Duodenal mucosa (tissue), 2 donors: Measurements from ENCODE around the gene FAM227B.
"Not testable (repeated sequence)": the region's sequence is repeated elsewhere in the genome, so short reads cannot be mapped to it uniquely, and the experiment has no call there.

Experiments used
- H3K27ac ChIP-seq: one replicate; pipeline ENCODE4 v1.7.0; 2013; ENCODE audit warnings: low read depth, low read length
- H3K27me3 ChIP-seq, 2 donors: one replicate each; pipeline ENCODE4 v1.7.0; 2013; ENCODE audit warnings: low read length in 2 of 2, control low read depth in 1 of 2; ENCODE audit not compliant: insufficient read depth in 2 of 2, control insufficient read depth in 1 of 2
- H3K36me3 ChIP-seq, 2 donors: one replicate each; pipeline ENCODE4 v1.7.0; 2013; ENCODE audit warnings: low read length in 2 of 2, control low read depth in 1 of 2; ENCODE audit not compliant: insufficient read depth in 2 of 2, control insufficient read depth in 1 of 2
- H3K4me1 ChIP-seq, 2 donors: one replicate each; pipeline ENCODE4 v1.7.0; 2013; ENCODE audit warnings: low read length in 2 of 2, control low read depth in 1 of 2; ENCODE audit not compliant: insufficient read depth in 2 of 2, control insufficient read depth in 1 of 2
- H3K4me3 ChIP-seq, 2 donors: one replicate each; pipeline ENCODE4 v1.7.0; 2013; ENCODE audit warnings: low read length in 2 of 2, low read depth in 1 of 2
- H3K9ac ChIP-seq, 2 donors: one replicate each; pipeline ENCODE4 v1.7.0; 2013; ENCODE audit warnings: low read length in 2 of 2, low read depth in 1 of 2
- H3K9me3 ChIP-seq, 2 donors: one replicate each; pipeline ENCODE4 v1.7.0; 2013; ENCODE audit warnings: low read length in 2 of 2, control low read depth in 1 of 2; ENCODE audit not compliant: control insufficient read depth in 1 of 2

The FAM227B gene

DNA sequence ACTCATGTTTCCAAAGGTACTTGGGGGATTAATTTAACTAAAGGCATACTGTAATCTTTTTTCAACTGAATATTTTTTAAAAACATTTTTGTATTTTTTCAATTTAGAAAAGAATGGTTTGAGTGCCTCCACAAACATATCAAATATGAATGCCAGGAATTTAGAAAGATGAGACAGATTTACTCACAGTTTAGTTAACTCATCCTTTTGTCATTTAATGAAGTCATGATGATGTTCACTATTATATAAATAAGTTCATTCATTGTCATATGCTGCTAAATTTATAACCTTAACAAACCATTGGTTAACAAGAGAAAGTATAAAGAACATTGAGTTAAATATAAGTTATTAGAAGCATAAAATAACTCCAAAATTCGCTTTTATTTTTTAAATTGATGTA lies 147.6 kb downstream of the FAM227B start:
- Histone ChIP-seq H3K27me3 (no peaks in the 10 kb centered on the region), H3K4me1 (no peaks in the 10 kb centered on the region), H3K4me3 (no peak overlapping the region), H3K9ac (no peak overlapping the region), H3K27ac (no peak overlapping the region), H3K9me3 (no peaks in the 10 kb centered on the region), H3K36me3 (no peaks in the 10 kb centered on the region)

DNA sequence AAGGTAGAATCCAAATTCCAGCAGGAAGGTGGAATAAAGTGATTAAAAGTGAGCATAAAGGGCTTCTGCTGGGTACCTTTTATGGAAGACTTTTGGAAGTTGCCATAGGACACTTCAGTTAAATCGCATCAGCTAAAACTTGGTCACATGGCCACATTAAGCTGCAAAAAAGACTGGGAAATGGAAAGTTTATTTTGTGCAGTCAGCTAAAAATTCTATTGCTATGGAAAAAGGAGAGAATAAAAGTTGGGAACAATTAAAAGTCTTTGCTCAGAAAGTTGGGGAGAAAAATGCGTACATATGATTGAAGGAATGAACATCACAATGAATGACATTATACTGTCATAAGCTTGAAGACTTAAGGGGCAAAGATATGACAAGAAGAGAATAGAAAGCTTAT lies 148.3 kb downstream of the FAM227B start:
- H3K9ac ChIP-seq, result no peak overlapping the region
- no peaks in the 10 kb centered on the region for H3K27me3 ChIP-seq
- H3K4me3 ChIP-seq, result no peak overlapping the region
- no peaks in the 10 kb centered on the region for H3K36me3 ChIP-seq
- no peaks in the 10 kb centered on the region for H3K9me3 ChIP-seq
- no peaks in the 10 kb centered on the region for H3K4me1 ChIP-seq
- H3K27ac ChIP-seq, result no peak overlapping the region

DNA sequence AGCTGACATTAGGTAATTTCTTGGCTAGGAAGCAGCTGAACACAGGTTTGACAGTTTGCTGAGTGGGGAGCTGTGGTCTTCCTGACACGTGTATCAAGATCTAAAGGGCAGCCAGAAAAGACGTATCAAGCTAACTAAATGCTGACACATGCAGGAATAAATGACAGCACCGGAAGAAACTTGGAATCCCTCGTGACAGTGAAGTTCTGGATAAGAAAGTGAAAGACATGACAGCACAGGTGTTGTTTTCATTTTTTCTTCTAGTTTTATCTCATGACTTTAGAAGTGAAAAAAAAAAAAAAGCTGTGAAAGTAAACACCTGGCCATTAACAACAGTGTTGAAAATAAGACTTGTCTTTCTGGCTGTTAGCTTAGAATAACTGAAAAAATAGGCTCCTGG lies 148.9 kb downstream of the FAM227B start:
- no peaks in the 10 kb centered on the region for H3K27me3 ChIP-seq
- no peak overlapping the region for H3K27ac ChIP-seq
- H3K9me3 ChIP-seq, result no peaks in the 10 kb centered on the region

DNA sequence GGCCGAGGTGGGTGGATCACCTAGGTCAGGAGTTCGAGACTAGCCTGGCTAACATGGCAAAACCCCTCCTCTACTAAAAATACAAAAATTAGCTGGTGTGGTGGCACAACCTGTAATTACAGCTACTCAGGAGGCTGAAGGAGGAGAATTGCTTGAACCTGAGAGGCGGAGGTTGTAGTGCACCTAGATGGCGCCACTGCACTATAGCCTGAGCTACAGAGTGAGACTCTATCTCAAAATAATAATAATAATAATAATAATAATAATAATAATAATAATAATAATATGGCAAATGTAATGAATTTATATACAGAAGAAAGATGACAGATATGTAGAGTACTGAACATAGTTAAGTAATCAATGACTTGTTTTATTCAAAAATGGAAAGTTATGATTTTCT lies 149.4 kb downstream of the FAM227B start:
- not testable (repeated sequence) for H3K27me3 ChIP-seq, H3K9ac ChIP-seq, H3K36me3 ChIP-seq, H3K4me1 ChIP-seq, H3K4me3 ChIP-seq, H3K9me3 ChIP-seq, H3K27ac ChIP-seq

More for the DNA sequence above, 148.9 kb downstream of the FAM227B start:
- H3K9ac ChIP-seq, result no peak overlapping the region
- H3K36me3 ChIP-seq, result no peaks in the 10 kb centered on the region
- no peak overlapping the region for H3K4me3 ChIP-seq
- no peaks in the 10 kb centered on the region for H3K4me1 ChIP-seq

DNA sequence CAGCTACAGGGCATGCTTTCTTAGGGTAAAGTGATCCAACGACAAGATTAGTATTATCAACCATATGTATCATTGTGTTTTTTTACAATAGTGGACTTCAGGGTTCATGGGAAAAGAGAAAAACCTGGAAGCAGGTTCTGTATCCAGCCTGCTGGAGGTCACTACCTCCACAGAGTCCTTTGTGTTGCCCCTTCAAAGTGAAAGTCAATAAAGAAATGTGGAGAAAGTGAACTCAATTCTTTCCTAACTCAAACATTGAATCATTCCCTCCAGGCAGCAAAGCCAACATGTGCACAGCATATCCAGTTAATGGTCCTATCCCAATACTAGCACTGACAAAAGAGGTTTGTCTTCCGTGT lies 152.2 kb downstream of the FAM227B start:
- Histone ChIP-seq H3K4me1 (no peaks in the 10 kb centered on the region), H3K9ac (no peak overlapping the region), H3K27me3 (no peaks in the 10 kb centered on the region), H3K36me3 (no peaks in the 10 kb centered on the region), H3K4me3 (no peak overlapping the region), H3K27ac (no peak overlapping the region), H3K9me3 (no peaks in the 10 kb centered on the region)

DNA sequence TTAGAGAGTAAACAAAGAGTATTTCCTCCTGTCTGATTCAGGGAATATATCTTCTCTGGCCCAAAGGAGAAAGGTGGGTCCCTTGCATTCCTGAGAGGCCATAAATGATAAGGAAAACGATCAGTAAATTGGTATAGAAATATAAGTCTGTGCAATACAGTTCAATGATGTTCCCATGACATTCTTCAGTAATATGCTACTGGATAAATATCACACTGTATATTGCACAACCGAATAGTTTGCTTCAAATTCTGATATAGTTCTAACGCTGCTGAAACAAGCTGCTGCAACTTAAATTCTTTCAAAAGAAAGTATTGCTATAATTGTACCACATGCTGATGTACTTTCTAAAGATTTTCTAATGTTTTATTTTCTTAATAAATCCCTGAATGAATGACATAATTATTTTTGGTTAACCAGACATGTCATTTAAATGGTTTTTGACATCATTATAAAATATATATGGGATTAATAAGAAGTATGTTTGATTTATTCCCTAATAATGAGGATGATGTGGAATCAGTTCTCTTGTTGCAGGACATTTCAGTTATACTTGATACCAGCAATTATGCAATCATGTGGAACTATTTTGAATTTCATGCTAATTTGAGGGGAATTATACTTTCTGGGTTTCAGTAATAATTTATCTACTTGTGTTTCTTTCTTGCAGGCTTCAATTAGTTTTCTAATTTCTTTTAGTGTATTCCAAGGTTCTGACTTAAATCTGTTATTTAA lies 152.7 kb downstream of the FAM227B start:
- Histone ChIP-seq H3K9ac (no peak overlapping the region), H3K9me3 (no peaks in the 10 kb centered on the region), H3K36me3 (no peaks in the 10 kb centered on the region), H3K27ac (no peak overlapping the region), H3K4me1 (no peaks in the 10 kb centered on the region), H3K4me3 (no peak overlapping the region), H3K27me3 (no peaks in the 10 kb centered on the region)

DNA sequence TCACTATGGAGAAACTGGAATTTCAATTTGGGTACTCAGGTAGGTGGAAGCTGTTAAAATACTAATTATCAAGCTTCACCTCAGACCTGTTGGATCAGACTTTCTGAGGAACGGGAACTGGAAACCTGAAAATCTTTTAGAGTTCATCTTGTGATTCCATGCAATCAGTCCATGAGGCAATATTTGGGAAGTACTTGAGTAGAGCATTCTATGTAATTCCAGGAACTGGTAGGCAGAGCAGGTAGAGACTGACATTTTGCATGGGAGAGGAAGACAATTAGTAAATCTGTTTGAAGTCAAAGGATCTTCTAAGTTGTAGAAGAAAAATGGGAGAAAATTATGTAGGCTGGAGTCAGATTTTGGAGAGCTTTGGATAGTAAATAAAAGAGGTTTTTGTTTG lies 154.5 kb downstream of the FAM227B start:
- Histone ChIP-seq H3K27ac (no peak overlapping the region), H3K27me3 (no peaks in the 10 kb centered on the region), H3K9me3 (no peaks in the 10 kb centered on the region), H3K36me3 (no peaks in the 10 kb centered on the region), H3K4me1 (peaks cover 0 to 2% of the 10 kb centered on the region in 2 donors), H3K9ac (no peak overlapping the region), H3K4me3 (no peak overlapping the region)

DNA sequence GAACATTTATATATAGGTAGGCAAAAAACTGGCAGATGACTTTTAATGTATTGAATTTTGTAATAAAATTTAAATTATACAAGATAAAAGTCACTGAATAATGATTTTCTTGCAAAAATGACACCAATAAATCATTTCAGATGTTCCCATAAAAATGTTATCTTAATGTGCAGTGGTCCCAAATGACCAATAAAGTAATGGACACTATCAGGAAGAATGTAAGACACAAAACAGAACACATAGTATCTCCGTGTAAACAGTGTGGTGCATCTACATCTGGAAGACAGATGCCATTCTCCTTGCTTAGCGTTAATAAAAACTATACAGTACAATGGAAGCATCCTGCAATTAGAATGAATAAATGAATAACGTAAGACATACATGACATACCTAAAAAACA lies 156.1 kb downstream of the FAM227B start:
- Histone ChIP-seq H3K27me3 (no peaks in the 10 kb centered on the region), H3K4me3 (no peak overlapping the region), H3K27ac (no peak overlapping the region), H3K4me1 (peaks cover 0 to 2% of the 10 kb centered on the region in 2 donors), H3K36me3 (no peaks in the 10 kb centered on the region), H3K9me3 (no peaks in the 10 kb centered on the region), H3K9ac (no peak overlapping the region)

DNA sequence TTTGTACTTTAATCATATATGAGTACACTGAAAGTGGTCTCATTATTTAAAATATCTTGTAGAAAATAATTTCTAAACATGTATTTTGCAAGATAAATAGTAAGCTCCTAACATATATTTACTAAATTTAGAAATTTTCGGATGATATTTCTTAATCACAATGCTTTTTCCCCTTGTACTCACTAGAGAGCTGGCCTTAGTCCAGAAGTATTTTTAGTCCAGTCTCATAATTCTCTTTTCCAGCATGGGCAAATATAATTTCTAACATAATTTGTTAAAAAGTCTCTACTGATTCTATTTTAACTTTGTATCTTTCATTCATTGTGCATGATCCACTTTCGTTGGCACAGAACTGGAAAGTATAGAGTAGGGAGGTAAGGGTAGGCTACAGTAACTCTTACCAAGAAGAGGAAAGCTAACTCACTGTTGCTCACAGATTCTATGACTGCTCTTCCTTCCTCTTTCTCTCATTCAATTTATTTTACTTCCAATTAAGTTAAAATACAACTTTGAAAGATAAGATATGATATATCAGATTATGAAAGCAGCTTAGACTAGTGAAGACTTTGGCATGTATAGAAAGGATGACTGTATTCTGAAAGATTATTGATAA lies 158.3 kb downstream of the FAM227B start:
- no peak overlapping the region for H3K4me3 ChIP-seq
- no peak overlapping the region for H3K27ac ChIP-seq
- no peaks in the 10 kb centered on the region for H3K36me3 ChIP-seq
- H3K4me1 ChIP-seq, result peaks cover 0 to 2% of the 10 kb centered on the region in 2 donors
- H3K9me3 ChIP-seq, result no peaks in the 10 kb centered on the region
- H3K9ac ChIP-seq, result no peak overlapping the region
- no peaks in the 10 kb centered on the region for H3K27me3 ChIP-seq

DNA sequence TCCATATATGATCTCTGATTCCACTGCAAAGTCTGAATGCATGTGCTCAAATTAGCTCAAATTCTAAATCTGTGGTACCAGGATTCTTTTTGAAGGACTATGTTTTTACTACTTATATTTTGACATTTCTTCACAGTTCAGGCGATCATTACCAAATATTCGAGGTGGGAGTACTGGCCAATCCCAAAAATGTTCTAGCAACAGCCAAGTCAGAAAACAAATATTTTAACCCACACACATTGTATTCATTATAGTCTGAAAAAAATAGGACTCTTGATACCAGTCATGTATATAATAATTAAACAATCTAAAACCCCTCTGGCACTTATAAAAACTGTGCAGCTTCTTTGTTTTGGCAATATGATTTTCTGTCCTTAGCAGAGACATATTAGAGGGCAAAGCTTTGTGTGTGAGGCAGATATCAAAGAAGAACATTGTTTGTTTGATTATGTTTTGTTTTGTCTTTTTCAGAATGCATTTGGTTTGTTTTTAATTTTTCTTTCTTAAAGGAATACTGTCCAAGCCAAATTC lies 160.1 kb downstream of the FAM227B start:
- Histone ChIP-seq H3K9ac (no peak overlapping the region), H3K27me3 (no peaks in the 10 kb centered on the region)

More for the DNA sequence above, 160.1 kb downstream of the FAM227B start:
- Histone ChIP-seq H3K9me3 (no peaks in the 10 kb centered on the region), H3K4me3 (no peak overlapping the region), H3K27ac (no peak overlapping the region), H3K36me3 (no peaks in the 10 kb centered on the region), H3K4me1 (peaks cover 0 to 2% of the 10 kb centered on the region in 2 donors)
